K562 (cell line): Measurements from ENCODE around the gene UBE2G2. TPM values are rescaled to one million over a fixed set of nuclear protein-coding genes. Genes with fewer than 3 reads are reported as not detected.

Experiments used
- ATF6 ChIP-seq: sonication (generic); formaldehyde crosslinking; IDR thresholded peaks from 2 replicates; pipeline ENCODE4 v1.4.0; 2020; ENCODE audit warnings: mild to moderate bottlenecking, missing genetic modification reagents
- BRCA1 ChIP-seq, 2 experiments: fragments of 450-650 bp in 1 of 2; sonication (generic) in 1 of 2; formaldehyde crosslinking in 1 of 2; IDR thresholded peaks; 2 replicates each; pipeline versions ENCODE4 v1.5.0 to v1.6.1; 2017 to 2020; ENCODE audit warnings: mild to moderate bottlenecking in 1 of 2, missing genetic modification reagents in 1 of 2
- CTBP1 ChIP-seq: fragments of 450-650 bp; IDR thresholded peaks from 2 replicates; pipeline ENCODE4 v1.6.1; 2016; ENCODE audit warnings: borderline replicate concordance
- GTF2A2 ChIP-seq: IDR thresholded peaks from 2 replicates; pipeline ENCODE4 v1.6.1; 2016; ENCODE audit warnings: mild to moderate bottlenecking, missing genetic modification characterization, missing compliant biosample characterization
- GTF3C2 ChIP-seq: IDR thresholded peaks from 3 replicates; pipeline ENCODE4 v1.6.1; 2011; ENCODE audit warnings: borderline replicate concordance, mild to moderate bottlenecking, moderate library complexity; ENCODE audit not compliant: insufficient read length; ENCODE audit errors: extremely low read depth
- HNRNPL ChIP-seq: fragments of 200-400 bp; formaldehyde crosslinking; IDR thresholded peaks from 2 replicates; pipeline ENCODE4 v1.6.1; 2017; ENCODE audit warnings: low read depth, mild to moderate bottlenecking, low read length
- KAT2B ChIP-seq: IDR thresholded peaks from one replicate; pipeline ENCODE4 v1.6.1; 2012; ENCODE audit warnings: low read depth, mild to moderate bottlenecking, control low read depth, inconsistent platforms, low read length, moderate library complexity
- KAT7 ChIP-seq: sonication (generic); formaldehyde crosslinking; IDR thresholded peaks from 2 replicates; pipeline ENCODE4 v1.8.0; 2022; ENCODE audit warnings: missing genetic modification reagents, mild to moderate bottlenecking, borderline replicate concordance
- LEF1 ChIP-seq: fragments of 450-650 bp; IDR thresholded peaks from 2 replicates; pipeline ENCODE4 v1.6.1; 2016; ENCODE audit warnings: mild to moderate bottlenecking
- MCM2 ChIP-seq: fragments of 450-650 bp; IDR thresholded peaks from 2 replicates; pipeline ENCODE4 v1.6.1; 2017; ENCODE audit warnings: low read depth, mild to moderate bottlenecking
- MECOM ChIP-seq: fragments of 250-450 bp; sonication (Bioruptor Pico); IDR thresholded peaks from 2 replicates; pipeline ENCODE4 v1.8.0; 2022; ENCODE audit warnings: inconsistent platforms
- MITF ChIP-seq: IDR thresholded peaks from 2 replicates; pipeline ENCODE4 v1.6.1; 2014; ENCODE audit warnings: antibody characterized with exemption
- NELFE ChIP-seq: IDR thresholded peaks from 2 replicates; pipeline ENCODE4 v1.6.1; 2011; ENCODE audit warnings: mild to moderate bottlenecking; ENCODE audit not compliant: insufficient read depth, insufficient read length
- PHTF2 ChIP-seq: fragments of 250-450 bp; sonication (Bioruptor Pico); IDR thresholded peaks from 2 replicates; pipeline ENCODE4 v1.5.0; 2021; ENCODE audit warnings: mild to moderate bottlenecking
- RAD51 ChIP-seq: fragments of 450-650 bp; IDR thresholded peaks from 2 replicates; pipeline ENCODE4 v1.7.1; 2016; ENCODE audit warnings: low read depth, mild to moderate bottlenecking, borderline replicate concordance
- SAFB ChIP-seq: fragments of 200-400 bp; formaldehyde crosslinking; IDR thresholded peaks from 2 replicates; pipeline ENCODE4 v1.6.1; 2017; ENCODE audit warnings: low read depth, low read length, borderline replicate concordance
- SMAD4 ChIP-seq: fragments of 250-450 bp; sonication (Bioruptor Pico); conservative IDR thresholded peaks from 2 replicates; pipeline ENCODE4 v1.8.0; 2021; ENCODE audit warnings: inconsistent platforms, mild to moderate bottlenecking, moderate library complexity
- TAF9B ChIP-seq: fragments of 450-650 bp; IDR thresholded peaks from 2 replicates; pipeline ENCODE4 v1.6.1; 2018; ENCODE audit warnings: mild to moderate bottlenecking; ENCODE audit not compliant: partially characterized antibody
- USF2 ChIP-seq: sonication (generic); formaldehyde crosslinking; IDR thresholded peaks from 2 replicates; pipeline ENCODE4 v1.5.0; 2020; ENCODE audit warnings: missing genetic modification reagents
- ZNF23 ChIP-seq: fragments of 250-450 bp; sonication (Bioruptor Pico); IDR thresholded peaks from 2 replicates; pipeline ENCODE4 v1.4.0; 2020; ENCODE audit warnings: mild to moderate bottlenecking
- ZNF57 ChIP-seq: fragments of 450-650 bp; formaldehyde crosslinking; IDR thresholded peaks from 2 replicates; pipeline ENCODE4 v1.4.0; 2020; ENCODE audit warnings: mild to moderate bottlenecking, moderate library complexity
- ZNF780A ChIP-seq: fragments of 250-450 bp; sonication (Bioruptor Pico); IDR thresholded peaks from 2 replicates; pipeline ENCODE4 v1.5.0; 2021; ENCODE audit warnings: mild to moderate bottlenecking
- polyA plus RNA-seq, 8 experiments: library from polyadenylated mRNA; depleted of rRNA in 4 of 8; stranded (reverse) in 5 of 8; unstranded in 3 of 8; fragments of >200 nt; fragmentation: Nextera tagmentation in 2 of 8; fragmentation: Illumina TruSeq in 1 of 8; extraction: Ambion mirVana in 2 of 8; extraction: Trizol in 1 of 8; gene quantifications; 2 replicates each; pipeline versions ENCODE4 v1.2.1 to v1.2.3, GENCODE V29; 2011 to 2014; ENCODE audit warnings: inconsistent platforms in 1 of 8, missing spikeins in 1 of 8
- total RNA-seq, 7 experiments: library from RNA; depleted of rRNA in 6 of 7; stranded (reverse); fragments of >200 nt in 6 of 7; fragmentation: Illumina TruSeq in 2 of 7; extraction: Trizol in 2 of 7; gene quantifications; 2 replicates each; pipeline versions ENCODE4 v1.2.1 to v1.2.3, GENCODE V29; 2011 to 2021; ENCODE audit warnings: low replicate concordance in 1 of 7

UBE2G2 gene
- total and polyA plus RNA-seq, 9 of the 15 experiments (the other 6 are each of a cell fraction or from before 2014, with no cell fraction given), result 47.5 to 225 (median 140) TPM

- TF ChIP-seq GTF3C2, result no peak
- TF ChIP-seq KAT2B, result no peak
- TF ChIP-seq USF2, result peak; percentile 62
- TF ChIP-seq TAF9B, result no peak
- no peak for TF ChIP-seq MECOM (CRISPR knock-in tag)
- no peak for TF ChIP-seq GTF2A2 (tag)
- no peak for TF ChIP-seq ATF6 (CRISPR knock-in tag)
- no peak for TF ChIP-seq BRCA1 (IDR thresholded peaks at IDR 0.05)
- TF ChIP-seq BRCA1 (CRISPR knock-in tag; IDR thresholded peaks at IDR 0.05), result no peak
- TF ChIP-seq ZNF57, result no peak
- no peak for TF ChIP-seq MCM2
- 0 out of 2 replicates have a peak, but pooled peaks have one; percentile 21 for TF ChIP-seq MITF
- TF ChIP-seq PHTF2 (CRISPR knock-in tag), result no peak
- TF ChIP-seq CTBP1, result peak; percentile 64; the same call in 1 of the 2 replicates
- TF ChIP-seq SMAD4 (CRISPR knock-in tag), result no peak
- TF ChIP-seq NELFE, result no peak
- TF ChIP-seq ZNF780A, result no peak
- peak; percentile 67 for TF ChIP-seq RAD51
- no peak for TF ChIP-seq ZNF23 (CRISPR knock-in tag)
- TF ChIP-seq LEF1, result no peak
- TF ChIP-seq KAT7 (CRISPR knock-in tag), result no peak
- TF ChIP-seq SAFB, result no peak
- 0 out of 2 replicates have a peak, but pooled peaks have one; percentile 19 for TF ChIP-seq HNRNPL
Observed at GRCh38 chr21:44765231-44766013, 36.2 kb downstream of the UBE2G2 start (continued).
